IMR-90 (cell line): ENCODE results near the gene GPAT3.

Source experiments
- CEBPB ChIP-seq: IDR thresholded peaks from 2 replicates; pipeline ENCODE4 v1.6.1; 2012; ENCODE audit warnings: low read depth, low read length, improper control_type of control experiment
- CHD1 ChIP-seq: IDR thresholded peaks from 2 replicates; pipeline ENCODE4 v1.6.1; 2012; ENCODE audit warnings: low read depth, low read length, improper control_type of control experiment
- MAFK ChIP-seq: IDR thresholded peaks from 2 replicates; pipeline ENCODE4 v1.6.1; 2012; ENCODE audit warnings: low read depth, low read length, improper control_type of control experiment
- MXI1 ChIP-seq: IDR thresholded peaks from 2 replicates; pipeline ENCODE4 v1.6.1; 2012; ENCODE audit warnings: low read depth, mild to moderate bottlenecking, low read length, moderate library complexity, borderline replicate concordance
- POLR2A ChIP-seq: IDR thresholded peaks from 2 replicates; pipeline ENCODE4 v1.6.1; 2012; ENCODE audit warnings: mild to moderate bottlenecking, low read depth, low read length
- RAD21 ChIP-seq: IDR thresholded peaks from 2 replicates; pipeline ENCODE4 v1.6.1; 2012; ENCODE audit warnings: low read length, improper control_type of control experiment
- RFX5 ChIP-seq: IDR thresholded peaks from 2 replicates; pipeline ENCODE4 v1.8.0; 2012; ENCODE audit warnings: low read depth, mild to moderate bottlenecking, low read length, moderate library complexity
- SMC3 ChIP-seq: fragments of 150-350 bp; IDR thresholded peaks from 2 replicates; pipeline ENCODE4 v1.6.1; 2016; ENCODE audit warnings: low read depth, mild to moderate bottlenecking, antibody characterized with exemption, low read length, moderate library complexity
- TF ChIP-seq, protein P1 (sequence below): conservative IDR thresholded peaks from 2 replicates; pipeline ENCODE4 v1.5.1; 2012; ENCODE audit warnings: mild to moderate bottlenecking, low read depth, low read length, improper control_type of control experiment
- TF ChIP-seq, protein P2 (sequence below): fragments of 150-350 bp; IDR thresholded peaks from 2 replicates; pipeline ENCODE4 v1.6.1; 2017; ENCODE audit warnings: mild to moderate bottlenecking, antibody characterized with exemption, low read length, low read depth

GRCh38 chr4:83644677-83645659 is 109.1 kb downstream of the GPAT3 start:
- TF ChIP-seq, protein P1, sequence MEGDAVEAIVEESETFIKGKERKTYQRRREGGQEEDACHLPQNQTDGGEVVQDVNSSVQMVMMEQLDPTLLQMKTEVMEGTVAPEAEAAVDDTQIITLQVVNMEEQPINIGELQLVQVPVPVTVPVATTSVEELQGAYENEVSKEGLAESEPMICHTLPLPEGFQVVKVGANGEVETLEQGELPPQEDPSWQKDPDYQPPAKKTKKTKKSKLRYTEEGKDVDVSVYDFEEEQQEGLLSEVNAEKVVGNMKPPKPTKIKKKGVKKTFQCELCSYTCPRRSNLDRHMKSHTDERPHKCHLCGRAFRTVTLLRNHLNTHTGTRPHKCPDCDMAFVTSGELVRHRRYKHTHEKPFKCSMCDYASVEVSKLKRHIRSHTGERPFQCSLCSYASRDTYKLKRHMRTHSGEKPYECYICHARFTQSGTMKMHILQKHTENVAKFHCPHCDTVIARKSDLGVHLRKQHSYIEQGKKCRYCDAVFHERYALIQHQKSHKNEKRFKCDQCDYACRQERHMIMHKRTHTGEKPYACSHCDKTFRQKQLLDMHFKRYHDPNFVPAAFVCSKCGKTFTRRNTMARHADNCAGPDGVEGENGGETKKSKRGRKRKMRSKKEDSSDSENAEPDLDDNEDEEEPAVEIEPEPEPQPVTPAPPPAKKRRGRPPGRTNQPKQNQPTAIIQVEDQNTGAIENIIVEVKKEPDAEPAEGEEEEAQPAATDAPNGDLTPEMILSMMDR = peak; percentile 84
- TF ChIP-seq RAD21 (peak; percentile 79), CHD1 (no peak), RFX5 (no peak), CEBPB (peak; percentile 81), POLR2A (no peak), MXI1 (no peak), SMC3 (peak; percentile 68), MAFK (no peak)
- TF ChIP-seq, protein P2, sequence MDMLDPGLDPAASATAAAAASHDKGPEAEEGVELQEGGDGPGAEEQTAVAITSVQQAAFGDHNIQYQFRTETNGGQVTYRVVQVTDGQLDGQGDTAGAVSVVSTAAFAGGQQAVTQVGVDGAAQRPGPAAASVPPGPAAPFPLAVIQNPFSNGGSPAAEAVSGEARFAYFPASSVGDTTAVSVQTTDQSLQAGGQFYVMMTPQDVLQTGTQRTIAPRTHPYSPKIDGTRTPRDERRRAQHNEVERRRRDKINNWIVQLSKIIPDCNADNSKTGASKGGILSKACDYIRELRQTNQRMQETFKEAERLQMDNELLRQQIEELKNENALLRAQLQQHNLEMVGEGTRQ = no peak
